Measurements from ENCODE around the gene TAF11L13.
"Not testable (repeated sequence)": the region's sequence is repeated elsewhere in the genome, so short reads cannot be mapped to it uniquely, and the experiment has no call there.

DNA sequence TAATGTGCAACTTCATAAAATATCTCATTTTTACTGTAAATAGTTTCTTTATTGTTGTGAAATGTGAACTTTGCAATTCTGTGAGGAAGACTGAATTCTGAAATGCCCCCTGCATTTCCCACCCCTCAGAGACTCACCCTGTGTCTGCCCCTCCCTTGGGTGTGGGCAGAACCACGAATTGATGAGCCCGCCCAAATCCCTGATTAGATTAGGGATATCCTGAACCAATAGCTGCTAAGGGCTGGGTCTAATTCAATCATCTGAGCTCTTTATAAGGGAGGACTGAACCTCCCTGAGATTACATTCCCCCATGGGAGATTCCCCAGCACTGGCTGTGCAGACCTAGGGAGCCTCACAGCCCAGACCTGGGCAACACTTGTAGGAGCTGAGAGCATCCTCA, 21.8 kb upstream of the TAF11L13 start, which contains the start of gene TAF11L12:
- TF ChIP-seq OSR1 (CRISPR knock-in tag; IDR thresholded peaks at IDR 0.05): not testable (repeated sequence)
- TF ChIP-seq, protein P1, sequence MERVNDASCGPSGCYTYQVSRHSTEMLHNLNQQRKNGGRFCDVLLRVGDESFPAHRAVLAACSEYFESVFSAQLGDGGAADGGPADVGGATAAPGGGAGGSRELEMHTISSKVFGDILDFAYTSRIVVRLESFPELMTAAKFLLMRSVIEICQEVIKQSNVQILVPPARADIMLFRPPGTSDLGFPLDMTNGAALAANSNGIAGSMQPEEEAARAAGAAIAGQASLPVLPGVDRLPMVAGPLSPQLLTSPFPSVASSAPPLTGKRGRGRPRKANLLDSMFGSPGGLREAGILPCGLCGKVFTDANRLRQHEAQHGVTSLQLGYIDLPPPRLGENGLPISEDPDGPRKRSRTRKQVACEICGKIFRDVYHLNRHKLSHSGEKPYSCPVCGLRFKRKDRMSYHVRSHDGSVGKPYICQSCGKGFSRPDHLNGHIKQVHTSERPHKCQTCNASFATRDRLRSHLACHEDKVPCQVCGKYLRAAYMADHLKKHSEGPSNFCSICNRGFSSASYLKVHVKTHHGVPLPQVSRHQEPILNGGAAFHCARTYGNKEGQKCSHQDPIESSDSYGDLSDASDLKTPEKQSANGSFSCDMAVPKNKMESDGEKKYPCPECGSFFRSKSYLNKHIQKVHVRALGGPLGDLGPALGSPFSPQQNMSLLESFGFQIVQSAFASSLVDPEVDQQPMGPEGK (CRISPR knock-in tag; IDR thresholded peaks at IDR 0.05; ENCODE audit: borderline replicate concordance): not testable (repeated sequence)
- TF ChIP-seq, protein P2, sequence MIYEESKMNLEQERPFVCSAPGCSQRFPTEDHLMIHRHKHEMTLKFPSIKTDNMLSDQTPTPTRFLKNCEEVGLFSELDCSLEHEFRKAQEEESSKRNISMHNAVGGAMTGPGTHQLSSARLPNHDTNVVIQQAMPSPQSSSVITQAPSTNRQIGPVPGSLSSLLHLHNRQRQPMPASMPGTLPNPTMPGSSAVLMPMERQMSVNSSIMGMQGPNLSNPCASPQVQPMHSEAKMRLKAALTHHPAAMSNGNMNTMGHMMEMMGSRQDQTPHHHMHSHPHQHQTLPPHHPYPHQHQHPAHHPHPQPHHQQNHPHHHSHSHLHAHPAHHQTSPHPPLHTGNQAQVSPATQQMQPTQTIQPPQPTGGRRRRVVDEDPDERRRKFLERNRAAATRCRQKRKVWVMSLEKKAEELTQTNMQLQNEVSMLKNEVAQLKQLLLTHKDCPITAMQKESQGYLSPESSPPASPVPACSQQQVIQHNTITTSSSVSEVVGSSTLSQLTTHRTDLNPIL (CRISPR knock-in tag; IDR thresholded peaks at IDR 0.05; ENCODE audit: low read depth): not testable (repeated sequence)
